HL-60 (cell line): ENCODE measurements around the gene HPCAL1.

ENCODE experiments used
- DNase-seq, 2 experiments: peaks; one replicate each; pipeline ENCODE4 v3.0.0-alpha.2; 2010 to 2020; ENCODE audit warnings: low read depth in 1 of 2, low spot score in 1 of 2
- H3K27ac ChIP-seq: fragments of 250-450 bp; sonication (Bioruptor Pico); replicated peaks from 2 replicates; pipeline ENCODE4 v1.5.1; 2020; ENCODE audit warnings: mild to moderate bottlenecking, moderate library complexity
- H3K27me3 ChIP-seq: fragments of 250-450 bp; sonication (Bioruptor Pico); 2 replicates; pipeline ENCODE4 v1.5.1; 2021; ENCODE audit warnings: mild to moderate bottlenecking, moderate library complexity; ENCODE audit not compliant: insufficient read depth, poor library complexity, severe bottlenecking
- H3K4me3 ChIP-seq: replicated peaks from 2 replicates; pipeline ENCODE4 v1.5.1; 2011; ENCODE audit warnings: mild to moderate bottlenecking, control low read depth, low read length; ENCODE audit not compliant: insufficient read depth
- GABPA ChIP-seq: IDR thresholded peaks from 2 replicates; pipeline ENCODE4 v1.6.1; 2012; ENCODE audit warnings: low read depth
- POLR2AphosphoS5 ChIP-seq: IDR thresholded peaks from 2 replicates; pipeline ENCODE4 v1.6.1; 2012; ENCODE audit warnings: low read depth
- REST ChIP-seq: IDR thresholded peaks from 2 replicates; pipeline ENCODE4 v1.6.1; 2012; ENCODE audit warnings: low read depth; ENCODE audit not compliant: insufficient replicate concordance
- SPI1 ChIP-seq: IDR thresholded peaks from 2 replicates; pipeline ENCODE4 v1.6.1; 2012; ENCODE audit warnings: low read depth, mild to moderate bottlenecking, borderline replicate concordance
- TF ChIP-seq, protein P1 (sequence below): IDR thresholded peaks from one replicate; pipeline ENCODE4 v1.5.1; 2011; ENCODE audit warnings: low read length, control low read depth, inconsistent platforms; ENCODE audit not compliant: insufficient read depth

HPCAL1 gene

DNA sequence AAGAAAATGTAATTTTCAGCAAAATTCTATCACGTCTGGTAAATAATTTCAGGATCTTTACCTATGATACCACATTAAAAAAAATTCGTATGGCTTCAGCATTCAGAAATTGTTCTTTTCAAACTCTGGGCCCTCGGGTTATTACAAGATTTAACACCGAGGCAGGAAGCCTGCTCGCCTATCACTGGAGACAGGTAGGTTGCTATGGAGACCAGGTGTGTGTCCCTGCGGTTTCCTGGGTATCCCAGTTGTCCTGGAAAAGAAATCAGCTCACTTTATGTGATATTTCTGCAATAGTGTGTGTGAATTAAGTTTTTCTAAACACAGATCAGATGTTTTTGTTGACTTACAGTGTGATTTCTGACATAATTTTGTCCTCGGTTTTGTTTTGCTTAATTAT is 14.2 kb downstream of the HPCAL1 start:
- H3K27me3 ChIP-seq, result no peaks in the 10 kb centered on the region
- TF ChIP-seq GABPA, result no peak
- no peak for TF ChIP-seq SPI1
- no peak for TF ChIP-seq REST
- no peak for TF ChIP-seq POLR2AphosphoS5
- TF ChIP-seq, protein P1, sequence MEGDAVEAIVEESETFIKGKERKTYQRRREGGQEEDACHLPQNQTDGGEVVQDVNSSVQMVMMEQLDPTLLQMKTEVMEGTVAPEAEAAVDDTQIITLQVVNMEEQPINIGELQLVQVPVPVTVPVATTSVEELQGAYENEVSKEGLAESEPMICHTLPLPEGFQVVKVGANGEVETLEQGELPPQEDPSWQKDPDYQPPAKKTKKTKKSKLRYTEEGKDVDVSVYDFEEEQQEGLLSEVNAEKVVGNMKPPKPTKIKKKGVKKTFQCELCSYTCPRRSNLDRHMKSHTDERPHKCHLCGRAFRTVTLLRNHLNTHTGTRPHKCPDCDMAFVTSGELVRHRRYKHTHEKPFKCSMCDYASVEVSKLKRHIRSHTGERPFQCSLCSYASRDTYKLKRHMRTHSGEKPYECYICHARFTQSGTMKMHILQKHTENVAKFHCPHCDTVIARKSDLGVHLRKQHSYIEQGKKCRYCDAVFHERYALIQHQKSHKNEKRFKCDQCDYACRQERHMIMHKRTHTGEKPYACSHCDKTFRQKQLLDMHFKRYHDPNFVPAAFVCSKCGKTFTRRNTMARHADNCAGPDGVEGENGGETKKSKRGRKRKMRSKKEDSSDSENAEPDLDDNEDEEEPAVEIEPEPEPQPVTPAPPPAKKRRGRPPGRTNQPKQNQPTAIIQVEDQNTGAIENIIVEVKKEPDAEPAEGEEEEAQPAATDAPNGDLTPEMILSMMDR, result no peak
- no peak overlapping the region for H3K4me3 ChIP-seq
- no peak overlapping the region for H3K27ac ChIP-seq
- no peak for DNase-seq

- Histone ChIP-seq H3K27me3 (no peaks in the 10 kb centered on the region), H3K27ac (no peak overlapping the region), H3K4me3 (no peak overlapping the region)
- TF ChIP-seq GABPA, result no peak
- TF ChIP-seq POLR2AphosphoS5, result no peak
- no peak for TF ChIP-seq REST
- no peak for TF ChIP-seq SPI1
- TF ChIP-seq, protein P1, result no peak
- no peak for DNase-seq
Observed at GRCh38 chr2:10317646-10318045, 14.9 kb downstream of the HPCAL1 start.

- H3K4me3 ChIP-seq, result no peak overlapping the region
- no peak overlapping the region for H3K27ac ChIP-seq
- no peaks in the 10 kb centered on the region for H3K27me3 ChIP-seq
- no peak for TF ChIP-seq GABPA
- no peak for TF ChIP-seq REST
- TF ChIP-seq, protein P1, result no peak
- TF ChIP-seq POLR2AphosphoS5, result no peak
- no peak for TF ChIP-seq SPI1
- DNase-seq, result no peak
Observed at GRCh38 chr2:10318345-10318744, 15.6 kb downstream of the HPCAL1 start.
